GM19023 (cell line): ENCODE results near the gene PGLYRP4.

Experiments
- ATAC-seq: cut with Tn5 transposase; IDR thresholded peaks from one replicate; pipeline ENCODE4 v1.9.1; 2021; ENCODE audit warnings: mild to moderate bottlenecking, moderate library complexity; ENCODE audit not compliant: unreplicated experiment

Gene PGLYRP4

GRCh38 chr1:153379591-153379990 lies 30.9 kb upstream of the PGLYRP4 start:
- no peak for ATAC-seq

- ATAC-seq = no peak
Measured at GRCh38 chr1:153375511-153375910, 26.9 kb upstream of the PGLYRP4 start, which contains the start of gene S100A12. TSS of gene S100A12 (minus strand) at chr1:153375621. CDS start at chr1:153374592, 1,029 bp downstream.

DNA sequence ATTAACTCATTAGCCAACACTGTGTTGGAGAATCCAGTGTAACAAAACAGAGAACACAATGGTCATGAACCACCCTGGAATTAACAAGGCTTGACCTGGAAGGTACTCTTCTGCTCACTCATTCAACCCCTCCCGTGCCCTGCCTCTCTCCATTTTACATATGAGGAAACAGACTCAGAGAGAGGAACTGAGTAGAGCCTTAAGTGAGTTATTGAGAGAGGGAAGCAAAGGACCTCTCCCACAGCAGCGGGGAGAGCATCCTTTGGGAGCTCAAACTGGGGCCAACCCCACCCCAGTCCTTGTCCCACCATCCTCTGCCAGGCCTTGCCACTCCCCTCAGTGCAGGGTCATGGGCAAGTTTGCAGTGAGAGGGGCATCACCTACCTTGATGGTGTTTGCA lies 25.4 kb upstream of the PGLYRP4 start:
- ATAC-seq = no peak

GRCh38 chr1:153372571-153372970 lies 23.9 kb upstream of the PGLYRP4 start:
- no peak for ATAC-seq

- no peak for ATAC-seq
Measured at GRCh38 chr1:153371231-153371630, 22.6 kb upstream of the PGLYRP4 start.

DNA sequence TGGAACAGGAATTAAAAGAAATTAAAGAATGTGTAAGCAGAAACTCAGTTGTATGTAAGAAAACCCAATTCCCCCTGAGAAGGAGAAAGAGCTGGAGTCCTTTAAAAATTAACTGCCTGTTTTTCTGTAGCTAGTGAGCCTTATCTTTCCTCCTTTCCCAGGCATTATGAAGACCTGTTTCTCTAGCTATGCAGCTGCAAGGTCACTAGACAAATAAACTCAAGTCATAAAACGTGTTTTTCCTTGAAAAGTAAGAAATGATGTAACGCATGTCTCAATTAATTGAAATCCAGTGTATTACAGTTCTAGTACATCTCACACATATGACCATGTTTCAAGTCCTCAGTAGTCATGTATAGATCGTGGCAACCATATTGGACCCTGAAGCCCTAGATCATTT lies 21.5 kb upstream of the PGLYRP4 start:
- no peak for ATAC-seq

DNA sequence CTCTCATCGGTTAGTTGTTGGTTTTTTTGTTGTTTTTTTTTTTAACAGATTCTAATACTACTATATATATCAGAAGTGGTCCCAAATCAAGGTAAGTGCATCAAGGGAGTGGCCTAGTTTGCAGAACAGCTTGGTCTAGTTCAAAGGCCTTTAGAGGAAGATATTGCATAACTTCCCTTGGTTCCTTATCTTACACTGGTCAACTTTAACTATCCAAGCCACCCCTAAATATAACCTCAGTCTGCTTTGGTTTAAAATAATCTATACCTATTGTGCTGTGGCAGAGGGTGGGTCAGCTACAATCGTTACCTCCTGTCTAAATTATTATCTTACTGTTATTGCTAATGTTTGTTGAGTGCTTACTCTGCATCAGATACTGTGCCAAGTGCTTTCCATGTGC lies 19.9 kb upstream of the PGLYRP4 start:
- no peak for ATAC-seq

DNA sequence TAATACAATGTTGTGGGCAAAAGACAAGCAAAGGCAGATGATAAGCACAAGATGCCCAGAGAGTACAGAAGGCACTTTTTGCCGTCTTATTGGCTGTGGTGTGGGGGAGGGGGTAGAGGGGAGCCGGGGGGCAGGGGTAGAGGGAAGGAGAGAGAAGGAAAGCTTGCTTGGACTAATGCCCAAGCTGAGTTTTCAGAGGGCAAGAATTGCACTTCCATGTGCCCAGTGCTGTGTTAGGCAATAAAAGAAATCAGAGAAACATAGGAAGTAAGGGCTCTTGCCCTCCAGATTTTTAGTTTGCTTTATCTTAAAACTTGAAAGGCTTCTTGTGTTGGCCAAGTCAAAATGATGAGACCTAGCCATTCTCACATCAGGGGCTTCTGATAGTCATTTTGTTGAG lies 18.4 kb upstream of the PGLYRP4 start:
- no peak for ATAC-seq

DNA sequence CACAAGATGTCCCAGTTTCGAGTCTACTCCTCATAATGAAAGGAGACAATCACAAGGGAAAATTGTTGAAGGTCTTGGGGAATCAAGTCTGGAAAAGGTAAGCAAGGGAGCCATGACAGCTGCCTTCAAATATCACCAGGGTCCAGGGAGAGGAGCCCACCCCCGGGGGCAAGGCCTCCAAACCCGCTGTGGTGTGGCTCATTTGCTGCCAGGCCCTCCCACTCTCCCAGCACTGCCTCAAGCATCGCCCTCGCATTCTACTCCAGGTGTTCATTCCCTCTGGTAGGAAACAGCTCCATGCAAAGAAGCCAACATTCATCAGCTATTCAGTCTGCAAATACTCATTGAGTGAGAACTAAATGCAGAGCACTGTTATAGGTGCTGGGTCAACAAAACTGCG lies 17.6 kb upstream of the PGLYRP4 start:
- ATAC-seq = no peak

DNA sequence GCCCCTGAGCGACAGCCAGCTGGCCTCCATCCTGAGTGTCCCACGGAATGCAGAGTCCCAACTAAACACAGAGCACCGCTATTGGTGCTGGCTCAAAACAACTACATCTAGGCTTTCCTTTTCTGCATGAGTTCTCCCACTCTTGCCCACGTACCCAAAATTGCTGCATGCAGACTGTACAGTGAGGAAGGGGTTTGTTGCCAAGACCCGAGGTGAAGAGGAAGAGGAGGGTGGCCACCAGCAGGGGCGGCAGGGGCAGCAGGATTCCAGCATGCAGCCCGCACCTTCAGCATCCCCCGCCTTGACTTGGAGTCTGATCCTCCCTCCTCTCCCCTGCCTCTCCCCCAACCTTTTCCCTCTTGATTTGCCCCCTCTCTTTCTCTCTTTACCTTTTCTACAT lies 17.1 kb upstream of the PGLYRP4 start:
- ATAC-seq = no peak

- ATAC-seq = no peak
Measured at GRCh38 chr1:153364766-153365666, 16.4 kb upstream of the PGLYRP4 start.

- no peak for ATAC-seq
Measured at GRCh38 chr1:153364156-153364555, 15.5 kb upstream of the PGLYRP4 start.

DNA sequence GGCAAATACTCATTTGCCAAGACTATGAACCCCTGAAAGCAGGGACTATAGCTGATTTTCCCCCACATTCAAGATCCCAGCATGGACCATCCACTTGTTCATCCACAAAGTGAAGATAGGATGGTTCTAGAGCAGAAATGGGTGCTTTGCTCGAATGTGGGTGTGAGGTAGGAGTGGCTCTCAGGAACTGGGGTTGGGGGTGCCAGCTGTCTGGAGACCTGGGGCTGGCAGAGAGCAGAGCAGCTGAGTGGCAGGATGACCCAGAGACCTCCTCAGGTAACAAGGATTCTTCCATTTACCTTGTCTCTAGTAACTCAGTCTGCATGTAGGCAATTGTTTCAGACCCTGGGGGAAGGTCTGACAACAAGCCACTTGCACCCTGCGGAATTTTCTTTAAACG lies 15.0 kb upstream of the PGLYRP4 start:
- ATAC-seq = no peak

- no peak for ATAC-seq
Measured at GRCh38 chr1:153362187-153362775, 13.6 kb upstream of the PGLYRP4 start.

GRCh38 chr1:153361480-153362109 lies 13.0 kb upstream of the PGLYRP4 start:
- ATAC-seq = no peak

DNA sequence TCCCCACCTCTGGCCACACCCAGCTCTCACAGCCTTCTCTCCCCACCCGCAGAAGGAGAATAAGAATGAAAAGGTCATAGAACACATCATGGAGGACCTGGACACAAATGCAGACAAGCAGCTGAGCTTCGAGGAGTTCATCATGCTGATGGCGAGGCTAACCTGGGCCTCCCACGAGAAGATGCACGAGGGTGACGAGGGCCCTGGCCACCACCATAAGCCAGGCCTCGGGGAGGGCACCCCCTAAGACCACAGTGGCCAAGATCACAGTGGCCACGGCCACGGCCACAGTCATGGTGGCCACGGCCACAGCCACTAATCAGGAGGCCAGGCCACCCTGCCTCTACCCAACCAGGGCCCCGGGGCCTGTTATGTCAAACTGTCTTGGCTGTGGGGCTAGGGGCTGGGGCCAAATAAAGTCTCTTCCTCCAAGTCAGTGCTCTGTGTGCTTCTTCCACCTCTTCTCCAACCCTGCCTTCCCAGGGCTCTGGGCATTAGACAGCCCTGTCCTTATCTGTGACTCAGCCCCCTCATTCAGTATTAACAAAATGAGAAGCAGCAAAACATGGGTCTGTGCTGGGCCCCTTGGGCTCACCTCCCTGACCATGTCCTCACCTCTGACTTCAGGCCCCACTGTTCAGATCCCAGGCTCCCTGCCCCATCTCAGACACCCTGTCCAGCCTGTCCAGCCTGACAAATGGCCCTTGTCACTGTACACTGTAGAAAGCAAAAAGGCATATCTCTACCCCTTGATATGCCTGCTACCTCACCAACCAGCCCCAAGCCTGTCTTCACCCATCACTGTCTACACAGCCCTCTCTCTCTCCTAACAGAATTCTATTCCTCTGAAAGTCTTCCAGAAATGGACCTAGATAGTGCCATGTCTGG lies 12.2 kb upstream of the PGLYRP4 start:
- ATAC-seq = no peak

DNA sequence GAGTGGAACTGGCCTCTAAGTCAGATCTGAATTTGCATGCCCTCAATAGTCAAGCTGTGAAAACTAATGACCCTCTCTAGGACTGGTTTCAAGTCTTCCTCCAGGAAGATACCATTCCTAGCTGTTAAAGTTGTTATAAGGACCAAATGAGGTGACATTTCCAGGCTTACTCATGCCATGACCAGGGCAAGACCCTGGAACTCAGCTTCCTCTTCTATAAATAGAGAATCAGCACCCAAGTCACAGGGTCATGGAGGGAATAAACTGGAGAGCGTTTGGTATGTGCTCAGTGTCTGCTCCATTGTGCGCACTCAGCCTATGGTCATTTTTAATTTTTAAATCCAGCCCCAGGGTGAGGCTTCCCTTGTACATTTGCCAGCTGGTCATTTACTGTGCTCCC lies 11.5 kb upstream of the PGLYRP4 start:
- ATAC-seq = no peak

DNA sequence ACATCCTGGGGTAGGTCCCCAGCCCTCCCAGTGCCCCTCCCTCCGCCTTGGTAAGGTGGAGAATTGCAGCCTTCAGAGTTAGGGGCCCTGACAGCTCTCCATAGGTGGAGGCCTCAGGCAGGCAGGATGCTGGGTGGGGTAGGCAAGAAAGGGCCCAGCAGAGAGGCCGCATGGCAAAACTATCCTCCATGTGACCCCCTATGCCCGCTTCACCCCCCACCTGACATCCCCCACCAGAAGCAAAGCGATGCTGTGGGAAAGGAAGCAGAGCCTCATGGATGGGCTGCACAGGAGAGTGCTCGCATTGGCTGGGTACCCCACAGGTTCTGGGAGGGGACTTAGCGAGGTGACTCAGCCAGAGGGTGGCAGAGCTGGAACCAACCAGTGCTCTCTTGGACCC lies 10.6 kb upstream of the PGLYRP4 start:
- no peak for ATAC-seq

- ATAC-seq = no peak
Measured at GRCh38 chr1:153358691-153358975, 10.0 kb upstream of the PGLYRP4 start.

DNA sequence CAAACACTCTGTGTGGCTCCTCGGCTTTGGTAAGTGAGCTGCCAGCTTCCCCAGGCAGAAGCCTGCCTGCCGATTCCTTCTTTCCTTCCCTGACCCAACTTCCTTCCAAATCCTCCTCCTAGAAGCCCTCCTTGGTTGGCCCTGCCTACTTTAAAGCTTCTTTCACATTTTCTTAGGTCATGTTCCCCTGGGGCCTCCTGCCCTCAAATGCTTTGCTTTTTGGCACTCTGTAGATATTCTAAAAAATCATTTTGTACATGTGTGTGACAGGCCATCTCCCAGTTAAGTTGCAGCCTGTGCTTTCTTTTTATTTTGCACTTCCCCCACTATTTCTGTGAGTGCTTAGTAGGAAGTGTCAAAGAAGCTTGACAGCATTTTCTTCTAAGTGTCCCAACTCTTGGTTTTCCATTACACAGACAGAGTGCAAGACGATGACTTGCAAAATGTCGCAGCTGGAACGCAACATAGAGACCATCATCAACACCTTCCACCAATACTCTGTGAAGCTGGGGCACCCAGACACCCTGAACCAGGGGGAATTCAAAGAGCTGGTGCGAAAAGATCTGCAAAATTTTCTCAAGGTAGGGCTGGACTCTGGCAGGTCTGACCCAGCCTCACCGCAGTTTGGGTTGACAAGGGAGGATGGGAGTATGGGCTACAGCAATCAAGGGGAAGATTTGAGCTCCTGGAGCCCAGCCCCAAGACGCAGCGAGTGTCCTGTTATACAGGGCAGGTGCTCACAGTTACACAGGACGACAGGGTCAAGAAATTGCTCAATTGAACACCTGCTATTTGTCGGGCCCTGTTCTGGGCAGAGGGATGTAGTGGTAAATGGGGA lies 9.4 kb upstream of the PGLYRP4 start, which contains the start of gene S100A9:
Gene S100A9, plus strand, starts transcription at position 2 of the 838 bp plus-strand sequence. Its CDS starts 430 bp downstream, at position 432.
- no peak for ATAC-seq
